ENCODE results near the gene AGBL4. TPM values are rescaled to one million over a fixed set of nuclear protein-coding genes. Genes with fewer than 3 reads are reported as not detected.

AGBL4 gene
- total and polyA plus RNA-seq, 10 donors, result 0.05 to 1.8 (median 0.32) TPM; not detected in 1

- Histone ChIP-seq H3K27ac (no peak overlapping the region), H3K4me3 (no peak overlapping the region), H3K9me3 (no peaks in the 10 kb centered on the region), H3K27me3 (replicated peaks in 1 of 7) (no peaks in the 10 kb centered on the region), H3K4me1 (peaks cover 0 to 55% (median 23%) of the 10 kb centered on the region in 6 donors), H3K36me3 (peaks cover 0 to 67% (median 5%) of the 10 kb centered on the region in 6 donors)
- TF ChIP-seq CTCF (IDR thresholded peaks at IDR 0.05 in 8 of 11, conservative IDR thresholded peaks at IDR 0.05 in 3 of 11) (no peak), POLR2AphosphoS5 (IDR thresholded peaks at IDR 0.05) (no peak)
- intact Hi-C loops (cut with DNase I; ENCODE audit: low total_unique reads), result loop anchor here (5.0 kb wide), 1 partner anchor 68 kb away; no protein-coding TSS in a partner anchor
- 87 to 90% (median 88%) methylated on average over 7 of the region's 7 CpGs for WGBS, 5 donors
- DNase-seq, result no peak
These were observed 1274.7 kb downstream of the AGBL4 start for GRCh38 chr1:48749068-48749467.

GRCh38 chr1:48746906-48747305 is 1276.8 kb downstream of the AGBL4 start:
- TF ChIP-seq CTCF (IDR thresholded peaks at IDR 0.05 in 8 of 11, conservative IDR thresholded peaks at IDR 0.05 in 3 of 11), result no peak
- no peak for TF ChIP-seq POLR2AphosphoS5 (IDR thresholded peaks at IDR 0.05)
- TF ChIP-seq POLR2A (IDR thresholded peaks at IDR 0.05), result no peak
- H3K27me3 ChIP-seq (replicated peaks in 1 of 7), result no peaks in the 10 kb centered on the region
- WGBS, 5 donors, result 82 to 95% (median 91%) methylated on average over 5 of the region's 5 CpGs
- peaks cover 0 to 36% (median 21%) of the 10 kb centered on the region in 6 donors for H3K4me1 ChIP-seq
- intact Hi-C loops (cut with DNase I; ENCODE audit: low total_unique reads), result loop anchor here (5.0 kb wide), 1 partner anchor 70 kb away; no protein-coding TSS in a partner anchor
- H3K36me3 ChIP-seq, result peaks cover 0 to 72% (median 11%) of the 10 kb centered on the region in 6 donors
- no peak overlapping the region for H3K27ac ChIP-seq
- H3K4me3 ChIP-seq, result no peak overlapping the region
- DNase-seq, result no peak
- no peaks in the 10 kb centered on the region for H3K9me3 ChIP-seq

GRCh38 chr1:48744032-48744431 is 1279.7 kb downstream of the AGBL4 start:
- no peak overlapping the region for H3K4me3 ChIP-seq
- 85 to 95% (median 91%) methylated on average over 2 of the region's 2 CpGs for WGBS, 5 donors
- intact Hi-C loops (cut with DNase I; ENCODE audit: low total_unique reads), result no loop called here
- no peaks in the 10 kb centered on the region for H3K27me3 ChIP-seq (replicated peaks in 1 of 7)
- no peak for DNase-seq
- TF ChIP-seq POLR2AphosphoS5 (IDR thresholded peaks at IDR 0.05) (no peak), POLR2A (IDR thresholded peaks at IDR 0.05) (no peak), CTCF (IDR thresholded peaks at IDR 0.05 in 8 of 11, conservative IDR thresholded peaks at IDR 0.05 in 3 of 11) (no peak)
- no peak overlapping the region for H3K27ac ChIP-seq
- H3K9me3 ChIP-seq, result no peaks in the 10 kb centered on the region
- H3K4me1 ChIP-seq, result peaks cover 0 to 8% (median 0%) of the 10 kb centered on the region in 6 donors
- peaks cover 0 to 92% (median 19%) of the 10 kb centered on the region in 6 donors for H3K36me3 ChIP-seq

GRCh38 chr1:48743480-48743879 is 1280.3 kb downstream of the AGBL4 start:
- intact Hi-C loops (cut with DNase I; ENCODE audit: low total_unique reads), result no loop called here
- H3K27me3 ChIP-seq (replicated peaks in 1 of 7), result no peaks in the 10 kb centered on the region
- H3K9me3 ChIP-seq, result no peaks in the 10 kb centered on the region
- H3K27ac ChIP-seq, result no peak overlapping the region
- TF ChIP-seq CTCF (IDR thresholded peaks at IDR 0.05 in 8 of 11, conservative IDR thresholded peaks at IDR 0.05 in 3 of 11), result no peak
- TF ChIP-seq POLR2A (IDR thresholded peaks at IDR 0.05), result no peak
- TF ChIP-seq POLR2AphosphoS5 (IDR thresholded peaks at IDR 0.05), result no peak
- DNase-seq, result no peak
- no peak overlapping the region for H3K4me3 ChIP-seq
- peaks cover 0 to 9% (median 0%) of the 10 kb centered on the region in 6 donors for H3K4me1 ChIP-seq
- H3K36me3 ChIP-seq, result peaks cover 0 to 91% (median 17%) of the 10 kb centered on the region in 6 donors
